Chondrocyte (in vitro differentiated cells): Measurements from ENCODE around the gene CHKA. TPM values are rescaled to one million over a fixed set of nuclear protein-coding genes. Genes with fewer than 3 reads are reported as not detected.

Experiments
- DNase-seq: peaks from one replicate; pipeline ENCODE4 v3.0.0; 2021; ENCODE audit warnings: mixed read lengths, low spot score
- H3K27ac Mint-ChIP-seq: one replicate; pipeline ENCODE4 v1.8.0; 2021; ENCODE audit warnings: mild to moderate bottlenecking, moderate library complexity, mixed read lengths; ENCODE audit not compliant: unreplicated experiment
- H3K27me3 Mint-ChIP-seq: 2 replicates; pipeline ENCODE4 v1.8.0; 2021; ENCODE audit warnings: low read depth, mixed read lengths
- H3K36me3 Mint-ChIP-seq: 2 replicates; pipeline ENCODE4 v1.8.0; 2021; ENCODE audit warnings: low read depth, mixed read lengths
- H3K4me1 Mint-ChIP-seq: 2 replicates; pipeline ENCODE4 v1.8.0; 2021; ENCODE audit warnings: low read depth, mild to moderate bottlenecking, mixed read lengths
- H3K4me3 Mint-ChIP-seq: one replicate; pipeline ENCODE4 v1.8.0; 2021; ENCODE audit warnings: mild to moderate bottlenecking, moderate library complexity, mixed read lengths; ENCODE audit not compliant: unreplicated experiment
- H3K9me3 Mint-ChIP-seq: 2 replicates; pipeline ENCODE4 v1.8.0; 2021; ENCODE audit warnings: low read depth, mixed read lengths
- total RNA-seq: library from RNA; stranded (reverse); gene quantifications from 3 replicates; pipeline ENCODE4 v1.2.1, GENCODE V29; 2021
- TF ChIP-seq, protein P1 (sequence below): fragments of 200-600 bp; sonication (generic); IDR thresholded peaks from 2 replicates; pipeline ENCODE4 v1.5.0; 2021; ENCODE audit warnings: antibody characterized with exemption, mild to moderate bottlenecking, moderate library complexity

CHKA gene
- total RNA-seq, 1 donor from 2014 or later, result 21.0 TPM

DNA sequence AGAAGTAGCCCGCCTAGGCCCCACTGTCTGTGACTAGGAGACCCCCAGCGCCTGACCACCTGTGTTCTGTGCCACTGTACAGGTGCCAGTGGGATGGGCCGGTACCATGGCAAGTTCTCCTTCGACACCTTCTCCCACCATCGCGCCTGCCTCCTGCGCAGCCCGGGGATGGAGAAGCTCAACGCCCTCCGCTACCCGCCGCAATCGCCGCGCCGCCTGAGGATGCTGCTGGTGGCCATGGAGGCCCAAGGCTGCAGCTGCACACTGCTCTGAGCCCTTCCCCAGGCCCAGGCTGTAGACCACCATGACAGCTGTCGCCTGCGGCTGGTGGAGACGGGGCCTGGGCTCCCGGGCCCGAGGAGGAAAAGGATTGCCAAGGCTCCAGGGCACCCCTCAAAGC lies 93.5 kb downstream of the CHKA start:
- Mint-ChIP-seq H3K36me3 (peaks cover 13% of the 10 kb centered on the region), H3K27me3 (no peaks in the 10 kb centered on the region), H3K4me3 (peak overlapping the region; percentile 63), H3K27ac (peak overlapping the region; percentile 95), H3K4me1 (peaks cover 55% of the 10 kb centered on the region), H3K9me3 (peaks cover 10% of the 10 kb centered on the region)
- TF ChIP-seq, protein P1, sequence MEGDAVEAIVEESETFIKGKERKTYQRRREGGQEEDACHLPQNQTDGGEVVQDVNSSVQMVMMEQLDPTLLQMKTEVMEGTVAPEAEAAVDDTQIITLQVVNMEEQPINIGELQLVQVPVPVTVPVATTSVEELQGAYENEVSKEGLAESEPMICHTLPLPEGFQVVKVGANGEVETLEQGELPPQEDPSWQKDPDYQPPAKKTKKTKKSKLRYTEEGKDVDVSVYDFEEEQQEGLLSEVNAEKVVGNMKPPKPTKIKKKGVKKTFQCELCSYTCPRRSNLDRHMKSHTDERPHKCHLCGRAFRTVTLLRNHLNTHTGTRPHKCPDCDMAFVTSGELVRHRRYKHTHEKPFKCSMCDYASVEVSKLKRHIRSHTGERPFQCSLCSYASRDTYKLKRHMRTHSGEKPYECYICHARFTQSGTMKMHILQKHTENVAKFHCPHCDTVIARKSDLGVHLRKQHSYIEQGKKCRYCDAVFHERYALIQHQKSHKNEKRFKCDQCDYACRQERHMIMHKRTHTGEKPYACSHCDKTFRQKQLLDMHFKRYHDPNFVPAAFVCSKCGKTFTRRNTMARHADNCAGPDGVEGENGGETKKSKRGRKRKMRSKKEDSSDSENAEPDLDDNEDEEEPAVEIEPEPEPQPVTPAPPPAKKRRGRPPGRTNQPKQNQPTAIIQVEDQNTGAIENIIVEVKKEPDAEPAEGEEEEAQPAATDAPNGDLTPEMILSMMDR, result no peak
- DNase-seq, result no peak

DNA sequence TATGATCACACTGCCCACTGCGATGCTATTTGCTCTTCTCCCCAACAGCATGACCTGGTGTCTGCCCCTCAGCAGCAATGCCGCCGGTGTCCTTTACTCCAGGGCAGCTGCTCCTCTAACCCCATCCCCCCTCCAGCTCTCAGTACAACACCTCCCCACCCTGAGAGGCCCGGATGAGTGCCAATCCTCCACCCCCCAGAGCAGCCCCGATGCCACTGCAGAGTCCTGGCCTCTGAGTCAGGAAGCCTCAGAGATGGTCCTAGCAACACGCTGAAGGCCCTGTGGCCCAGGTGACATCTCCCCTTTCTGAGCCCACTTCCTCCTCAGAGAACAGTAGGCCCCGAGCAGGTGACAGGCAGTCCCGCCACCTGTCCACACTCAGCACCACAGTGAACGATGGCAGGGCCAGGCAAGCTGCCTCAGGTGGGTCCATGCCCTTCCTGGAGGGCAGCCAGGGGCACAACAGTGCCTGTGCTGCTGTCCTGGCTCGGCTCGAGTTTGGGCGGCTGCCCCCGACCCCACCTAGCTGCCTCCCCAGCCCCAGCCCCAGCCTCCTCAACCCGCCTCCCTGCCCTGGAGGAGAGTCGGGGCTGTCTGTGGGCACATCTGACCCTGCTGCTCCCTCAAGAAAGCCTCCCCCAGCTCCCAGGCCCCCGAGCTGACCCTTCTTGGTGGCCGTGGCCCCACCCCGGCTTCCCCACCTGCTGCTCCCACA lies 94.6 kb downstream of the CHKA start:
- H3K36me3 Mint-ChIP-seq, result peaks cover 11% of the 10 kb centered on the region
- no peak for DNase-seq
- TF ChIP-seq, protein P1, result no peak
- no peaks in the 10 kb centered on the region for H3K27me3 Mint-ChIP-seq
- H3K4me3 Mint-ChIP-seq, result peak overlapping the region; percentile 6
- H3K9me3 Mint-ChIP-seq, result peaks cover 10% of the 10 kb centered on the region
- H3K27ac Mint-ChIP-seq, result peak overlapping the region; percentile 95
- H3K4me1 Mint-ChIP-seq, result peaks cover 51% of the 10 kb centered on the region

DNA sequence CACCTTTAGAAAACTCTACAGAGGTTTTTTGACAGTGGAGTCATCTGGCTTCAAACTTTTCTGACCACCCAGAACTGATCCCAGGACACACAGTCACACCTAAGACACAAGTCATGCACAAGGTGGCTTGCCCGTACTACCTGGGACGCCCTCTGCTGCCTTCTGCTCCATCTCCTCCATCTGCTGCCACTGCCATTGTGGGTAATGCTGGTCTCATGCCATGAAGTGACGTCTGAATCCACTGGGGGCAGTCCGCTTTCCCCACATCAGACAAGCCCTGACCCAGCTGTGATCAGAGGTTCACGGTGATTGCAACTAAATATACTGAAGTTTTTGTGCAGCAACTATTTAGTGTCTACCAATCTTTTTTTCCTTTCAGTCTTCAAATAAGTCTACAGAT lies 96.1 kb downstream of the CHKA start:
- TF ChIP-seq, protein P1, result no peak
- peaks cover 49% of the 10 kb centered on the region for H3K4me1 Mint-ChIP-seq
- peaks cover 10% of the 10 kb centered on the region for H3K9me3 Mint-ChIP-seq
- H3K36me3 Mint-ChIP-seq, result peaks cover 10% of the 10 kb centered on the region
- H3K27me3 Mint-ChIP-seq, result no peaks in the 10 kb centered on the region
- no peak overlapping the region for H3K4me3 Mint-ChIP-seq
- DNase-seq, result no peak
- no peak overlapping the region for H3K27ac Mint-ChIP-seq

DNA sequence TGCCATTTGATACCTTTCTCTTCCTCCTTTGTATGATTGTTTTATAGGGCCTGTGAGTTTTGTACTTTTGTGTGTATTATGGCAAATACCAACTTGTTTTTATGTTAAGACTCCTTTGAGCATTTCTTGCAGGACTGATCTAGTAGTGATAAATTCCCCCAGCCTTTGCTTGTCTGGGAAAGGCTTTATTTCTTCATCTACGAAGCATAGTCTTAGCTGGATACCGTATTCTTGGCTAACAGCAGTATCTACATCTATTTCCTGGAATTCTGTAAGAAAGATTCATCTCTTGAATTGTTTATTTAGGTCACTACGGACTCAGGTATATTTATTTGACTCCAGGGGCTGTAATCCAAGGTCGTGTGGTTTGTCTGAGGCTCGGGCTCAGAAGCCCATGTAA lies 96.7 kb downstream of the CHKA start:
- no peaks in the 10 kb centered on the region for H3K27me3 Mint-ChIP-seq
- H3K36me3 Mint-ChIP-seq, result peaks cover 10% of the 10 kb centered on the region
- no peak for DNase-seq
- TF ChIP-seq, protein P1, result no peak
- H3K9me3 Mint-ChIP-seq, result peaks cover 10% of the 10 kb centered on the region
- H3K27ac Mint-ChIP-seq, result no peak overlapping the region
- no peak overlapping the region for H3K4me3 Mint-ChIP-seq
- peaks cover 44% of the 10 kb centered on the region for H3K4me1 Mint-ChIP-seq

DNA sequence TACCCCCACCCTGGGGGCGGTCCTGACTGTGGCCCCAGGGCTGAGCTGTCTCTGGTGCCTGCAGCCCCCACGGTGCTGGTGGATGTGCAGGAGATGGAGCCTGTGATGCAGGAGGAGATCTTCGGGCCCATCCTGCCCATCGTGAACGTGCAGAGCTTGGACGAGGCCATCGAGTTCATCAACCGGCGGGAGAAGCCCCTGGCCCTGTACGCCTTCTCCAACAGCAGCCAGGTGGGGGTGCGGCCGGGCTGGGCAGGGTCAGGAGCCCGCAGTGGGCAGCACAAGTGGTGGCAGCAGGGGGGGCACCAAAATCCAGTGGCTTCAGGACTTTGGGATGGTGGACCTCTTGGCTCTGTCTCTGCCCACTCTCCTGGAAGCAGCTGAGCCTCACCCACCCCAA lies 98.7 kb downstream of the CHKA start:
- TF ChIP-seq, protein P1, result no peak
- Mint-ChIP-seq H3K4me3 (no peak overlapping the region), H3K27me3 (no peaks in the 10 kb centered on the region), H3K9me3 (peaks cover 10% of the 10 kb centered on the region), H3K4me1 (peaks cover 32% of the 10 kb centered on the region), H3K27ac (no peak overlapping the region), H3K36me3 (peaks cover 9% of the 10 kb centered on the region)
- DNase-seq, result no peak
